HG03558 (cell line): ENCODE data around the gene FUT2.

ENCODE experiments used
- ATAC-seq: cut with Tn5 transposase; IDR thresholded peaks from one replicate; pipeline ENCODE4 v1.9.1; 2021; ENCODE audit warnings: moderate number of reproducible peaks; ENCODE audit not compliant: unreplicated experiment; ENCODE audit errors: extremely low read depth

Gene FUT2

DNA sequence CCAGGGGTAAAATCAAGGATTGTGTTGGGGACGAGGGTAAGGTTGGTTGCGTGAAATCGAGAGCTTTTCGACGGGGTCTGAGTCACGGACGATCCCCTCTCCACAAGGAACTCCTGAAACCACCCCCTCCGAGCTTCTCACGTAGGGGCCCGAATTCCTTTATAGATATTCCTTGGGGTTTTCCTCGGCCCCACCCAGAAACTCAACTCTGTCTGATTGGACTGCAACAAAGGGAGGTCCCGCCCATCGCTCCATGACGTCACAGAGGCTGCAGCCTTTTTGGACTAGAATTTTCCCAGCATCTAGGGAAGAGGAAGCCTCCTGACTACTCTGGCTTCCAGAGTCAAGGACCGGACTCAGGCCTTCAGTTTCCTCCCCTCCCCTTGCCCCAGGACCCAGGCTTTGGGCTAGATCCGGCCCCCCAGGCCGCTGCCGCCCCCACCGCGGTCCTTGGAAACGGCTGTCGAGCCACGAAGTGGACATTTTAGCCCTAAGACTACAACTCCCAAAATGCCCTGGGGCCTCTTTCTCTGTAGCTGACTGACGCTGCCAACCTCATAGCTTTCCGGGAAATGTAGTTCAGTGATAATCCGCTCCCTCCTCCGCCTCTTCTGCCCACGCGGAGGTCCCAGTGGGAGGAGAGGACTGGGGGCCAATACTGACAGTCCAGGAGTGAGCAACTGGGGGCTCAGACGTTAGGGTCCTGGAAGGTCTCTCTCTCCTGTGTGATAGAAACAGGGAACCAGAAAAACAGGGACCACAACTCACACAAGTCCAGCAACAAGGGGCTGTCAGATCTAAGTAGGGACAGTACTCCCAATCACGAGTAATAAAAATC, 51.2 kb downstream of the FUT2 start, which contains the start of gene IZUMO1:
Gene IZUMO1, minus strand, starts transcription at position 172 of the 838 bp plus-strand sequence. CDS start 1,050 bp downstream, outside the sequence.
- no peak for ATAC-seq

DNA sequence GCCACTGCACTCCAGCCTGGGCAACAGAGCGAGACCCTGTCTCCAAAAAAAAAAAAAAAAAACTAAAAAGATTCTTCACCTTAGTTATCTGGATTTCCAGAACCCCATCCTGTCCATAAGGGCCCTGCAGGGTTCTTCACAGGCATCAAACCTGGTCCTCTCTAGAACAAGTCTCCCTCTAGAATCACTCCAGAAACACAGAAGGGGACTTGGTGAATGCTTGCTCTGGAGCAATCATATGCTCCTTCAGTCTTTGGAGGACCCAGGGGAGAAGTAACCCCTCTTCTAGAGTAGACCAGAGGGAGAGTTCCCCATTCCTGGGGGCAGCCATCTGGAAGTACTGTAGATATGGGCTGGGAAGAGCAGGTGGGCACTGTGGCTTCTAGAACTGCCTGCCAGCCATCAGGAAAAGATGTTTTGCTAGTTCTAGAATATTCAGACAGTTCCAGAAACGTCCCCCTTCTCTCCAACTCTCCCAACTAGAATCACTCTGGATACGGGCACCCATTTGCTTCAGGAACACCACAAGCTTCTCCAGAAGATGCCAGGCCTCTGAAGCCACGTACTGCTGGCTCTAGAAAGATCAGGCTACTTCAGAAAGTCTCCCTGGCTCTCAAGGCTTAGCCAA, 53.9 kb downstream of the FUT2 start:
- no peak for ATAC-seq

DNA sequence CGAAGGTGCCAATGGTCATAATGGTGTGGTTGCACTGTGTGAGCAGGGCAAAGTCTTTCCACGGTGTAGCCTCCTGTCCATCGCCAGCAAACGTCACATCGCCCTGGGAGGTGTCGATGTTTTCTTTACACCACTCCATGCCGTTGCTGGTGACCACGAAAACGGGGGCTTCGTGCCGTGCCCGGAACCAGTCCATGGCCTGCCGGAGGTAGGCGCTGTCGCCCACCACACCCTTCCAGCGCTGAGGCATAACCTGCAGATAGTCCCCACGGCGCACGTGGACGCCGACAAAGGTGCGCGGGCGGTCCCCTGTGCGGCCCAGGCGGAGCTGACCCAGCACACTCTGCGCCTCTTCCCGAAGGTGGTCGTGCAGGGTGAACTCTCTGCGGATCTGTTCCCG, 54.6 kb downstream of the FUT2 start:
- no peak for ATAC-seq

- ATAC-seq: no peak
These were observed 55.2 kb downstream of the FUT2 start for GRCh38 chr19:48750771-48751504.

DNA sequence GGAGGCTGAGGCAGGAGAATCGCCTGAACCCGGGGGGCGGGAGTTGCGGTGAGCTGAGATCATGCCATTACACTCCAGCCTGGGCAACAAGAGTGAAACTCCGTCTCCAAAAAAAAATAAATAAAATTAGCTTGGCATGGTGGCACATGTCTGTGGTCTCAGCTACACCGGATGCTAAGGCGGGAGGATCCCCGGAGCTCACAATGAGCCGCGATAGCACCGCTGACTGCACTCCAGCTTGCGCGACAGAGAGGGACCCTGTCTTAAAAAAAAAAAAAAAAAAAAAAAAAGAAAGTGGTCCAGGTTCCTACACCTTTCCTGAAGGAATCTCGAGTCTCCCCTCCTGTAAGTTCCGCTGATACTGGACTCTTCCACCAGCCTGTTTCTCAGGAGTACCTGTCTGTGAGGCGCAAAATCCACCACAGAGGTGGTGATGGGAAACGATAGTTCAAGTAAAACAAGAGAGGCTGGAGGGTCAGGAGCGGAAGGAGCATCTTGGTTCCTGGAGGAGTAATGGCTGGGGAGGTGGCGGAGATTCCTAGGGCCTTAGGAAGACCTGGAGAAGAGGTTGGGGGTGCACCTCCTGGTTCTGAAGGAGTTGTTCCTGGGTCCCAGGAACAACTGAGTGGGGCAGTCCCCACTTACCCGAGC, 56.2 kb downstream of the FUT2 start:
- ATAC-seq: no peak

- no peak for ATAC-seq
These were observed 57.0 kb downstream of the FUT2 start, which contains the start of gene FUT1 for GRCh38 chr19:48752496-48753365. Gene FUT1, minus strand, starts transcription at chr19:48752641. Its CDS starts 1,360 bp downstream, at chr19:48751281.

GRCh38 chr19:48755084-48755641, 59.4 kb downstream of the FUT2 start, which contains the start of gene FGF21:
Gene FGF21, plus strand, starts transcription at chr19:48755524. Its CDS starts 713 bp downstream, at chr19:48756237.
- no peak for ATAC-seq
